GM21619 (cell line): ENCODE data around the gene SLC24A3.

Experiments
- ATAC-seq: cut with Tn5 transposase; IDR thresholded peaks from one replicate; pipeline ENCODE4 v1.9.1; 2021; ENCODE audit not compliant: unreplicated experiment

Gene SLC24A3

DNA sequence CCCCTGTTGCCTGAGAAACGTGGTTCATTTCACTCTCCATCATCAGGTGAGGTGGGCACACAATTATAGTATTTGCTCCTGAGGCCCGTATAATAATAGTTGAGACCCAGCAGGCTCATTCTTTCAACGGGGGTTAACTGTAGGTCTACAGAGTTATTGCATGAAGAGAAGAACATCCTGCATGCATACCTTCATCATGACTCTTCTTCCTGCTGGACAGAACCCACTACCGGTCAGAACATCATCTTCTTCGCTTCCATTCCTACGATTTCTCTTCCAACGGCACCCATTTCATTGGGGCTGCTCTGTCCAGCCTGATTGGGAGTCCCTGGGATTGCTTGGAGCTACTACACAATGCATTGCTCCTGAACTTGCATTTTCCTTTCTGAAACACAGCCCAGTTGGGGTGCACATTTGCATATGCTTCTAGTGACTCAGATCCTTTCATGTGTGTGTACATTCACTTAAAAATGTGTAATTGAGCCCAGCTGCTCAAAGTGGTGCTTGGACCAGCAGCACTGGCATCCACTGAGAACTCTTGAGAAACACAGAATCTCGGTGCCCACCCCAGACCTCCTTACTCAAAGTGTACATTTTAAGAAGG is 57.4 kb downstream of the SLC24A3 start:
- ATAC-seq: no peak

DNA sequence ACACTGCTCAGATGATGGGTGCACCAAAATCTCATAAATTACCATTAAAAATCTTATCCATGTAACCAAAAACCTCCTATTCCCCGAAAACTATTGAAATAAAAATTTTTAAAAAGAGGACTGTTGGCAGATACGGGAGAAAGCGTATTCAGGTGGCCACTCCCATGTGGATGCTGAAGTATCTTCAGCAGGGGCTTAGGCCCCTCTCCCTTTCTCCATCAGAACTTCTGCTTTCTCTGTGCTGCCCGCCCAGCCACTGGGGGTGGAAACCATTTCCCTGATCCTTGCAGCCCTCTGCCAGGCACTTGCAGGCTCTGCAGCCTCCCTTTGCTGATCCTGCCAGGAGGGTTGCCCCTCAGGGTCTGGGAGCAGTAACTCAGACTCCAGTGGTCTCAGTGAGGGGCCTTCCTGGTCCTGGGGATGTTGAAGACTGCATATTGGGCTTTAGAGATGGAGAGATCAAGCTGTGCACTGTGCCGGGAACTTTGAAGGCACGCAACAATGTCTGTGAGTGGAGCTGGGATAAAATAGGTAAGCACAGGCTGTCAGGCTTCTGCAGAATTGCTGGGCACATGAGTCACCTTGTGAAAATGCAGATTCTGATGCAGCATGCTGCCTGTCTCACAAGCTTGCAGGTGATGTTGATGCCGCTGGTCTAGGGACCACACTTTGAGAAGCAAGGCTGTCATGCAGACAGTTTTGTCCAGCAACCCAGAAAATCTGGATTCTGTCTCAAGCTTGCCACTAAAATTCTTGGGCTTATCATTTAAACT is 59.6 kb downstream of the SLC24A3 start:
- ATAC-seq: no peak

DNA sequence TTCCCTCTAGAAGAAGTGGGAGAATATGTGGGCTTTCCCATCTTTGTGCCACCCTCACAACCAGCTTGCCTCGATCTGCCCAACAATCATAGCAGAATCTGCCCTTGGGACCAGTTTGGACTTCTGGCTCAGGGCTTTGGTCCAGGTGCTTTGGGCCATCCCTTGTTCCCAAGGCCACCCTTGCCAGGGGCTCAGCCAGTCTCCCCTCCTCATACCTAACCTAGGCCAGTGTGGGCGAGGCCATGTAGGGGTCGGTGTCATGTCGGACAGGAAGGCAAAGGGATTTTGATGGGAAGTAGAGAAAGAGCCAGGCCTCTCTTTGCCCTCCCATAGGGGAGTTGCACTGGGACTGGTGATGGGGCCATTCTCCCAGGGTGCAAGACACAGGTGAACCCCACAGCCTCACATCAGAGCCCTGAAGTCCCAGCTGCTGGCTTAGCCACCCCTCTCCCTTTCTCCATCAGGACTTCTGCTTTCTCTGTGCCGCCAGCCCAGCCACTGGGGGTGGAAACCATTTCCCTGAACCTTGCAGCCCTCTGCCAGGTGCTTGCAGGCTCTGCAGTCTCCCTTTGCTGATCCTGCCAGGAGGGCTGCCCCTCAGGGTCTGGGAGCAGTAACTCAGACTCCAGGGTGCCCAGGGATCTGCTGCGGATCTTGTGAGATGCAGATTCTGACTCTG is 60.7 kb downstream of the SLC24A3 start:
- ATAC-seq: no peak

DNA sequence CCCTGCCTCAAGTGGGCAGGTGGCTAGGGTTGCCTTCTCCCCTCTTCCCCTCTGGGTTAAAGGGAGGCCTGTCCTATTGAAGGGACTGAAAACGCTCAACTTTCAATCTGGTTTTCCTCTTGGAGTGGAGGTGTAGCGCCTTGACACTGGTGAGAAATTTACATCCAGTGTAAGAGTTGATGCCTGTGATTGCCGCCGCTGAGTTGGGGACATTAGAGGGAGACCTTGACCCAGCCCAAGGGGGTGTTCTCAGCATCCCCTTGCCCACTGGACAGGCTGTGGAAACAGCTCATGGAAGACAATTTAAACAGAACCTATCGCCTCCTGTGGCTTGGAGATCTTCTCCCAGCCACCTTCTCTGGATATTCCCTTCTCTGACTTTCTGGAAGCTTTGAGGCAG is 61.6 kb downstream of the SLC24A3 start:
- ATAC-seq: no peak

DNA sequence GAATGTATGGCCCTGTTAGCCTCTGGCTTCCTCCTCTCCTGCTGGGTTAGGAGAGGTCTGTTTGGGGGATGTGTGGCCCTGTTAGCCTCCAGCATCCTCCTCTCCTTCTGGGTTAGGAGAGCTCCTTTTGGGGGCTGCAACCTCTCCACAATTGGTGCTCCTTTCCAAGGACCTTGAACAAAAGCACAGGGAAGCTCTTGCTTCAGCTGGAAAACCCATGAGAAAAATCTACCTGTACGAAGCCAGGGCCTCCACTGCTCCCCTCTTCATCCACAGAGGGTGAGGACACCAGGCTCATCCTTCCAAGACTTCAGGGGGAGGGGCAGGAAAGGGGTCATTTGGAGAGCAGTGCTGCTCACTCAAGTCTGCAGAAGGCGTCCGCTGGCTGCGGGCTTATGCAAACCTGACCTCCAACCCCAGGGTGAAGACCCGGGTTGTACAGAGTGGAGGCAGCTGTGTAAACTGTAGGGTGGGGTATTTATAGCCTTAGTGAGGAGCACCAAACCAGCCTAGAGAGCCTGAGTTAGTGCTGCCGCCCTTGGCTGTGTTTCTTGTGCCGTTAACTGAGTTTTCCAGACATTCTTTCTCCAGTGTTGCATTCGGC is 62.1 kb downstream of the SLC24A3 start:
- no peak for ATAC-seq

DNA sequence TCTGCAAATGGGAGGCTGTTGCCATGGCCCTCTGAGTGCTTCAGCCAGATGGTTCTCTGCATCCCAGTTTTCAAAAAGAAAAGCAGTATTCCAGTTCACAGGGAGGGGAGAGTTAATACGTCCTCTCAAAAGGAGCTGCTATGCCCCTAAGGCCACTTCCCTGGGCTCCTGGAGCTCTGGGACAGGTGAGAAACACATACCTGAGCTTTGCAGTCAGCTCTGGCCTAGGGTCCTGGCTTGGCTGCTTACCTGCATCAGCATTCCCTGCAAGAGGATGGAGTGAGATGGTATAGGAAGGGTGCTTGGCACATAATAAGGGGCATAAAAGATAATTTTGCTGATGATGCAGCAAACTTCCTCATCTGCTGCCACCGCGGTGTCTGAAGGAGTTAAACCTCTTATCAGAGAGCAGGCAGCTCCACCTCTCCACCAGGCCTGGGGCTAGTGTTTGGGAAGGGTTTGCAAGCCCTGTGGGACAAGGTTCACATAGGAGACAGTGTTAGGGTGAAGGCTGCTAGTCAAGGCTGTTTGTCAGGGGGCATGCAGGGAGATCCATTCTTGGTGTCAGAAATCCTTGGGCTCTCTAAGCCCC is 62.7 kb downstream of the SLC24A3 start:
- ATAC-seq: no peak

DNA sequence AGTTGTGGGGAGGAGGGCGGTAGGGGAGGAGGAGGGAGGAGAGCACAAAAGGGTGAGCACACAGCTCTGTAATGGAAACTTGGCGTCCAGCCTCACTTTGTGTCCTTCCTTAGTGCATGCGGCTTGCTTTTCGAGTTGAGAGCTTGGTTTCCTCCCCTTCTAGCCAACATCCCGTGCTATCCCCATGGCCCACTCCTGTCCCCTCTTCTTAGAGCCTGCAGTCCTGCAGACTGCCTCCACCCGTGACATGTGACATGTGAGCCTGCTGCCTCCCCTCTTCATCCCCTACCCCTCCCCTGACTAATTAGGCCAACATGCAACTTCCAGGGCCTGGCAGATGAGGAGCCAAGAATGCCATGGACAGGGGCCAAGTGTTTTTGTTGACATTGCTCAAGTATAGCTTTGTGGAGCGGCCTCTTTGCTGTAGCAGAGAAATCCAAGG is 63.2 kb downstream of the SLC24A3 start:
- ATAC-seq: no peak

- no peak for ATAC-seq
These were observed 64.9 kb downstream of the SLC24A3 start for GRCh38 chr20:19277381-19277780.

GRCh38 chr20:19283490-19284025 is 71.1 kb downstream of the SLC24A3 start:
- ATAC-seq: no peak

DNA sequence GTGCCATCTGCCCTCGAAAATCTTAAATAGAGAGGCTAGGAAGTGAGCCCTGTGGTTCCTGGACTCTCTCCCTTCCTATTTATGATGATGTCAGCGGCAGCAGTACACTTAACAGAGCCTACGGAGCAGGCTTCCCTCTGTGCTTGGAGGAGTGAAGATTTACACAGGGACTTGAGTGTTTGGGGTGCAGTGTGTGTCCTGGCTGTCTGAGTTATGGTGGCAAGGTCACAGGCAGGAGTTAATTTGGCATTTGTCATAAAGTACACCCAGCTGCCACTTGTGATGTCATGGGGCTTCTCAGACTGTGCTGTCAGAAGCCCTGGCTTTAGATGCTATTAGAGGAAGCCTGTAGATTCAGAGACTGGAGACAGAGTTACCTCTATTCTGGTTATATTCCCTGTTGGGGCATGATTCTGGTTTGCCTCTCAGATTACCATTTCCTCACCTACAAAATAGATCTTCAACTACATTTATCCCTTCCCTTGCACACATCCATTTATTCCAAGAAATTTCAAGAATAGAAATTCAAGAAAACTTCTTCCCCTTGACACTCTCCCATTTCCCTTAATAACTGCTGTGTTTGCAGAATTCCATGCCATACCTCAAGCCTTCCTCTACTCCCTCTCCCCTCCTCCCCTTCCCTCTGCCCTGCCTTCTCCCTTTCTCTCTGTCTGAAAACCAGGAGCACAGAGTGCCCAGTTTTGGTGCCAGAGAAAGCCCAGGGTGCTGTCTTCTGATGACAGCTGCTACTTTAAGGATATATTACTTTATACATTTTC is 72.1 kb downstream of the SLC24A3 start:
- no peak for ATAC-seq

GRCh38 chr20:19285436-19285835 is 73.0 kb downstream of the SLC24A3 start:
- ATAC-seq: no peak

- no peak for ATAC-seq
These were observed 75.6 kb downstream of the SLC24A3 start for GRCh38 chr20:19288061-19288460.

GRCh38 chr20:19288636-19289035 is 76.2 kb downstream of the SLC24A3 start:
- no peak for ATAC-seq

DNA sequence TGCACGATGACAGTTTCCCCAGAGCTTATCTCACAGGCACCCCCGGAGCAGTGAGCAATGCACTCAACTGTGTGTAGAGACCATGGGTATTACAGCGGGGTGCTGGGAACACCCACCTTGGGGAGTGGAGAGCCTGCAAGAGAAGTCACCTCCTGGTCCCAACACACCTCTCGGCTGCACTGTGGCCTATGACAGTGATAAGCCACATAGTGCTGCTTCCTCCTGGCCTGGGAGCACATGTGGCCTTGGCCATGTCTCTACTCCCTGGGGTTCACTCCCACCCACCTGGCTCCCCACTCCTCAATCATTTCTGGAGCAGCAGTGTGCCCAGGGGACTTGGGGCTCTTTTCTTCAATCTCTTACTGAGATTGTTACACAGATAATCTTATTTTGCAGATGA is 77.0 kb downstream of the SLC24A3 start:
- no peak for ATAC-seq

- no peak for ATAC-seq
These were observed 78.8 kb downstream of the SLC24A3 start for GRCh38 chr20:19291024-19291817.

GRCh38 chr20:19291818-19292132 is 79.3 kb downstream of the SLC24A3 start:
- ATAC-seq: no peak

GRCh38 chr20:19292254-19292653 is 79.8 kb downstream of the SLC24A3 start:
- ATAC-seq: no peak

DNA sequence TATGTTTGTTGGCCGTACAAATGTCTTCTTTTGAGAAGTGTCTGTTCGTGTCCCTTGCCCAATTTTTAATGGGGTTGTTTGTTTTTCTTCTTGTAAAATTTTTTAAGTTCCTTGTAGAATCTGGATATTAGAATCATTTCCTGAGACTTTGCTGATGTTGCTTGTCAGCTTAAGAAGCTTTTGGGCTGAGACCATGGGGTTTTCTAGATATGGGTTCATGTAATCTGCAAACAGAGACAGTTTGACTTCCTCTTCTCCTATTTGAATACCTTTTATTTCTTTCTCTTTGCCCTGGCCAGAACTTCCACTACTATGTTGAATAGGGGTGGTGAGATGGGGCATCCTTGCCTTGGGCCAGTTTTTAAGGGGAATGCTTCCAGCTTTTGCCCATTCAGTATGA is 82.6 kb downstream of the SLC24A3 start:
- ATAC-seq: no peak

- no peak for ATAC-seq
These were observed 86.2 kb downstream of the SLC24A3 start for GRCh38 chr20:19298652-19299051.

- ATAC-seq: no peak
These were observed 88.0 kb downstream of the SLC24A3 start for GRCh38 chr20:19300395-19300794.
